ENCODE data around the gene NOL4L.

The NOL4L gene

GRCh38 chr20:32527447-32528055 is 57.6 kb downstream of the NOL4L start:
- H3K4me3 ChIP-seq (ENCODE audit: low read depth, low read length): no peak overlapping the region

- no peak overlapping the region for H3K4me3 ChIP-seq (ENCODE audit: low read depth, low read length)
Observed at GRCh38 chr20:32527052-32527446, 58.1 kb downstream of the NOL4L start.

- no peak overlapping the region for H3K4me3 ChIP-seq (ENCODE audit: low read depth, low read length)
Observed at GRCh38 chr20:32526541-32526940, 58.6 kb downstream of the NOL4L start.

- H3K4me3 ChIP-seq (ENCODE audit: low read depth, low read length): no peak overlapping the region
Observed at GRCh38 chr20:32526125-32526524, 59.0 kb downstream of the NOL4L start.

GRCh38 chr20:32524829-32525501 is 60.2 kb downstream of the NOL4L start:
- H3K4me3 ChIP-seq (ENCODE audit: low read depth, low read length): no peak overlapping the region

GRCh38 chr20:32523613-32524213 is 61.4 kb downstream of the NOL4L start:
- no peak overlapping the region for H3K4me3 ChIP-seq (ENCODE audit: low read depth, low read length)

- no peak overlapping the region for H3K4me3 ChIP-seq (ENCODE audit: low read depth, low read length)
Observed at GRCh38 chr20:32522776-32523612, 62.1 kb downstream of the NOL4L start.

- H3K4me3 ChIP-seq (ENCODE audit: low read depth, low read length): no peak overlapping the region
Observed at GRCh38 chr20:32522526-32522775, 62.7 kb downstream of the NOL4L start.

GRCh38 chr20:32521780-32522525 is 63.2 kb downstream of the NOL4L start:
- no peak overlapping the region for H3K4me3 ChIP-seq (ENCODE audit: low read depth, low read length)

- no peak overlapping the region for H3K4me3 ChIP-seq (ENCODE audit: low read depth, low read length)
Observed at GRCh38 chr20:32520927-32521203, 64.3 kb downstream of the NOL4L start.

- no peak overlapping the region for H3K4me3 ChIP-seq (ENCODE audit: low read depth, low read length)
Observed at GRCh38 chr20:32519381-32519730, 65.8 kb downstream of the NOL4L start.

- H3K4me3 ChIP-seq (ENCODE audit: low read depth, low read length): no peak overlapping the region
Observed at GRCh38 chr20:32518593-32519380, 66.3 kb downstream of the NOL4L start.

- H3K4me3 ChIP-seq (ENCODE audit: low read depth, low read length): no peak overlapping the region
Observed at GRCh38 chr20:32517914-32518592, 67.1 kb downstream of the NOL4L start.

GRCh38 chr20:32517518-32517873 is 67.6 kb downstream of the NOL4L start:
- no peak overlapping the region for H3K4me3 ChIP-seq (ENCODE audit: low read depth, low read length)

GRCh38 chr20:32516583-32517517 is 68.3 kb downstream of the NOL4L start:
- H3K4me3 ChIP-seq (ENCODE audit: low read depth, low read length): no peak overlapping the region

GRCh38 chr20:32515631-32516101 is 69.5 kb downstream of the NOL4L start:
- no peak overlapping the region for H3K4me3 ChIP-seq (ENCODE audit: low read depth, low read length)

- no peak overlapping the region for H3K4me3 ChIP-seq (ENCODE audit: low read depth, low read length)
Observed at GRCh38 chr20:32514760-32515159, 70.4 kb downstream of the NOL4L start.

- no peak overlapping the region for H3K4me3 ChIP-seq (ENCODE audit: low read depth, low read length)
Observed at GRCh38 chr20:32513031-32513866, 71.9 kb downstream of the NOL4L start.

All from iPS-11a (cell line).